Measurements from ENCODE around the gene C1orf174.

Gene C1orf174

DNA sequence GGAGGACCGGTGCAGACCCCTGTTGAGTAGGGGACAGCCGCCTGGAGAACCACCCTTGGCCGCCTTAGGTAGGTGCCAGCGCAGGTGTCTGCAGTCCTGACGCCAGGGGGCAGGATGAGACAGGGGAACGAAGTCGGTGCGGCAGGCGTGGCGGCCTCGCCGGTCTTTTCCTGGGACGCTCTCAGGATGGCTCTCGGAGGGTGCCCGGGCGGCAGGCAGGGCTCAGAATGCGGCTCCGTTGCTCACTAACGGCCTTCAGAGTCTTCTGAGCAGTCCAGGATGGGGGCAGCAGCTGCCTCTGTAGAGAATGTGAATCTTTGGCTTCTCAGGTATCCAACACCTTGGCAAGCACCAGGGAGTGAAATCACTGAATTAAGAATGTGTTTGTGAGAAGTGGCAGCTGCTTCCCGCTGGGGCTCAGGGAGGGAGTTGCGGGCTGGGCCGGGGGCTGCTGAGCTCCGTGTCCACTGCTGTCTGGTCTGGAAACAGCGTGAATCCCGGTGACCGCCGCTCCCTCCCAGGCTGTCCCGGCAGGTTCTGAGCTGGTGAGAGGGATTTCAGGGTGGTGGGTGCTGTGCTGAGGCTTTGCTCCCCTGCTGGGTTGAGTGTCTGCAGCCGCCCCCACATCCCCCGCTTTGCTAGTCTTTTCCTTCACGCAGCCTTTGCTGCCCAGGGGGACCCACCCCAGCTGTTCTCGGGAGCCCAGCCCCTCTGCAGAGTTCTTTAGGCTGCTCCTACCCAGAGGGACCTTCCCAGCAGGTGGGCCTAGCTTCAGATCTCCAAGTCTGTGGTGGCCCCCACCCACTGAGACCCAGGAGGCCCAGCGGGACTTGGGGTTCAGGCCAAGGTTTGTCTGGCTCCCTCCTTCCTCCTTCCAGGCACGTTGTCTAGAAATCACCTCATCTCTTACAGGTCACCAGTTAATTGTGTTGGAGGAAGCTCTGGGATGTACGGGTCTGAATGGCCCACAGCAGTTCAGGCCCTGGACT, 11.1 kb upstream of the C1orf174 start:
- DNase-seq (ENCODE audit: low read depth in 2 of 3, low spot score in 2 of 3) = peak; percentile 41 to 58 (median 51)

DNA sequence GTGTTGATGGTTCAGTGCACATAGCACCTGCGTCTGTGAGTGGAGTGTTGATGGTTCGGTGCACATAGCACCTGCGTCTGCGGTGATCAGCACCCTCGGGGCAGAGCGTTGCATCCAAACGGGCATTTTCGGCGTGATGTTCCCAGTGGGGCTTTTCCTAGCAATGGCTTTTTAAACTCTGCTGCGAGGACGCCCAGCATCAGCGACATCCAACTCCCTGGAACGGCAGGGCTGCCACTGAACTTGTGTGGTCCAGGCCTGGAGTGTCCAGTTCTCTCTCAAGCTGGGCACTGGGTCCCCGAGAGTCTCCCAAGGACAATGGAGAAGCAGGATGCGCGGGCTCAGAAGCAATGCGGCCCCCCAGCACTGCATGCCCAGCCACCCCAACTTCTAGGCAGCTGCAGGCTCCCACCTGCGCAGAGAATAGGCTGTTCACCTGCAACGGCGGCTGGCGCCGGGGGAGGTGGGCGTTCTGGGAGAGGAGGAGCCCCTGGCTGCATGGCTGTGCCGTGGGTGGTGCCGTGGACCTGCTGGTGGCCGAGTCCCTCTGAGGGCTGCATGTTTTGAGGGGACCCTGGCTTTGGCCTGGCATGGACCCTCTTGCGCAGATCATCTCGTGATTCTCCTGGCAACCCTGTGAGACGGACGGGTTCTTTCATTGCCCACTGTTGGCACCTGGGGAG, 10.1 kb upstream of the C1orf174 start:
- no peak for DNase-seq (ENCODE audit: low read depth in 2 of 3, low spot score in 2 of 3)

DNA sequence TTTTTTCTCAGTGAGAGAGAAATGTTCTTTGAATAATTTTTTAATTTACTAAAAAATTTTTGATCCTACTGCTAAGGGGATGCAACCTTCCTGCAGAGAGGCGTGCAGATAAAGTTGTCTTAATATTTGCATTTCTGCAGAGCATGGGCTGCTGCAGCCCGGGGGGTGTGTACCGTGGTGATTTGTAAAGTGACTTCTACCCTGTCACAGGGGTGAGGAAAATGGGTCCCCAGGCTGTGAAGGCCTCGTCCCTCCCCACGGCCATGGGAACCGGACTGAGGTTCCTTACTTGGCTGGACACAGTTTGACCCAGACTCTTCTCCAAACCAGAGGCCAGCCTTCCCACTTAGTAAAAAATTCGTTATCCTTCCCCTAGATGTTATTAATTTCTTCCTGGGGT, 9.5 kb upstream of the C1orf174 start:
- no peak for DNase-seq (ENCODE audit: low read depth in 2 of 3, low spot score in 2 of 3)

DNA sequence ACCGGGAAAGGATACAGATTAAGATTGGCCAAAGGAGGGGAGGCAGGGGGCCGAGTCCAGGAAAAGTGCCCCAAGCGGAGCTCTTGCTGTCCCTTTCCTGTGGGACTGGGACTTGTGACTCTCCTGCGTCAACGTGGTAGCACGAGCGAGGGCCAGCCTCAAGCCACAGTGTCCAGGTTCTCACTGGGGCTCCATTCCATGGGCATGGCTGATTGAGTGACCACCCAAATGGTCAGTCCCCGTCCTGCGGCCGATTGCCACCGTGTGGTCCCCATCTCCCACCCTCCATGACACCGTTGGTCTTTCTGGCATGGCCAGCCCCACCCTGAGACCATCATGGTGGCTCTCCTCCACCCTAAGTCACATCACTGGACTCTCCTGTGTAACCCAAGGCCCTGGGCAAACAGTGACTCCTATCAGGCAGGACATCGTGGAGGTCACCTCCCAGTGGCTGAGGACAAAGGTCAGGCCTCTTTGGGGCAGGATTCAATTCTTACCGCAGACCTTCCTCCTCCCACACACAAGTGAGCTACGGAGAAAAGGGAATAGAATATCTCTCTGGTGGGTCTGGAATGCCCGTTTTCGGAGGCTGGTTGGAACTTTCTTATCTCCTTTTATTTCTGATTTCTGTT, 8.9 kb upstream of the C1orf174 start:
- no peak for DNase-seq (ENCODE audit: low read depth in 2 of 3, low spot score in 2 of 3)

DNA sequence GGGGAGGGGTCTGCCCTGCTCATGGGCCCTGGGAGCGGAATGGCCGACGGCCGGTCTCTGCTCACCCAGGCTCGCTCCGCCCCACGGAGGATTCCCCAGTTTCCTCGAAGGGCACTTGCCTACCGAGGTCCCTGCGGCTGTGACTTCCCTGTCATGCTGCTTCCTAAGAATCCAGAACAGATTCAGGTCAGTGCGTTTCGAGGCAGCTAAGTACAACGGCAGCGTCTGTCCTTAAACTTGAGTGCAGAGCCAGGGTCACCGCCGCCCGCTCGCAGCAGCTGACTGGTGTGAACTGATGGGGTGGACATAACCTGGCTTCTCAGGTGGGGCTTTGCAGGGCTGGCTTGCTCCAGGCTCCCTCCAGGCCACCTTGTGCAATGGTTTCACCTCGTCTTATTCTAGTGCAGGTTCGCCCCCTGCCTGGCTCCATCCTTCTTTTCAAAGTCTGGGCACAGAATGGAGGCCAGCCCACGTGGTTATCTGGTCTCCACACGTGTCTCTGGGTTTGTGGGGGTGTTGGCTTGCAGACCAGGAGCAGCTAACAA, 7.6 kb upstream of the C1orf174 start:
- DNase-seq (ENCODE audit: low read depth in 2 of 3, low spot score in 2 of 3) = no peak

DNA sequence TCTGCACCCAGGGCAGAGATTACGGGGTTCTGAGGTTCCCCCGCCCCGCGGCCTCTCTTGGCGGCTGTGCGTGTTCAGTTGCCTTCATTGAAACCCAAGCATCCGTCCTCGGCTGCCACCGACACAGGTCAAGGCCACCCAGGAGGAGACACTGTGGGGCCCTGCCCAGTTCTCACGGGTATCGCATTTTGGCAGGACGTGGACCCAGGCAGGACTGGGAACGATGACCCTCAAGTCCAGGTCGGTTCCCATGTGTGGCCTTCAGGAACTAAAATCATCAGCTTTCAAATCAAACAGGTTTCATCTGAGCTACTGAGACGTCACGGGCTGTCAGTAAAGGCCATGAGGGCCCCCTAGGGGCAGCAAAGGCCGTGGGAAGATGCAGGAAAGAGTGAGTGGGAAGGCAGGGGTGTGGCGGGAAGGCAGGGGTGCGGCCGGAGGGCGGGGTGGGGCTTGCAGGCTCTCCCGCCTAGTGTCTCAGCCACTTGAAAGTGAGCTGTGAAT, 7.0 kb upstream of the C1orf174 start:
- DNase-seq (ENCODE audit: low read depth in 2 of 3, low spot score in 2 of 3) = no peak

GRCh38 chr1:3906672-3907020, 6.6 kb upstream of the C1orf174 start:
- no peak for DNase-seq (ENCODE audit: low read depth in 2 of 3, low spot score in 2 of 3)

DNA sequence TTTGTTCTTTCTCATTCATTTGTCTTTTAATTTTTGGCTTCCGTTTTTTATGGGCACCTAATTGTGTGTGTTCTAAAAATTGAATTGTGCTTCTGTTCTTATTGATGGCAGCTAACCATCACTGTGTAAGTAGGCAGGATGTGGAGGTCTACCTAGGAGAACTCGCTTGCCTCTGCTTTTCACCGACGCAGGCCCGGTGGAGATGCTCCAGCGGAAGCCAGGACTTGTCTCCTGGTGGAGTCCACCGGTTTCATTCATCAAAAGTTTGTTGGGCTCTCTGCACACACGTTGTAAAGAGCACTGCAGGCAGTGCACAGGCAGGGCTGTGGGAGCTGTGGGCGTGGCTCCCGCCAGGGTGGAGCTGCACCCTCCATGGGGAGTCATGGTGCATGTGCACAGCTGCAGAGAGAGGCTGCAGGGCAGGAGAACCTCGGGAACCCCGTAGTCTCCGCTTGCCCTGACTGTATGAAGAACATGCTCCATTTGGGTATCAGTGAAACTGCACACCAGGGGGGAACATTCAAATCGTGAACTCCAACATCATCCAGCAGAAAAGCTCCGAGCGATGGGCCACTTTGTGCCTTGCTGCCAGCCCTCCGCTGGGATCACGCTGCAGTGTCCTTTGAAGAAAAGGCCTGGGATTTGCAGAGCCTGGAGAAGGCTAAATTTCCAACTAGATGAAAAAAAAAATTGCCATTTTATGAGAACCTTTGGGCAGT, 6.0 kb upstream of the C1orf174 start:
- no peak for DNase-seq (ENCODE audit: low read depth in 2 of 3, low spot score in 2 of 3)

GRCh38 chr1:3905266-3905952, 5.3 kb upstream of the C1orf174 start:
- DNase-seq (ENCODE audit: low read depth in 2 of 3, low spot score in 2 of 3) = no peak

DNA sequence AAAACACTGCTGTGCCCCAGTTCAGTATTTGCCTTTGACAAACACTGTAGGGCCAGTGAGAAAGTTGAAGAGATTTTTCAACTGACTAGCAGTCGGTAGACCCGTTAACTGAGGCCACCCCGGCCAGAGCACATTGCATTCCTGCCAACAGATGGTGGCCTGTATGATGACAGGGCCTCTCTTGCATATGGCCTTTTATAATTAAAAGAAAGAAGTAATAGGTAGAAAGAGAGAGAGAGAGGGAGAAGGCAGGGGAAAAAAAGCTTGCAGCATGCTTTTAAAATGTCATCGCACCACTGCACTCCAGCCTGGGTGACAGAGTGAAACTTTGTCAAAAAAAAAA, 4.7 kb upstream of the C1orf174 start:
- no peak for DNase-seq (ENCODE audit: low read depth in 2 of 3, low spot score in 2 of 3)

- no peak for DNase-seq (ENCODE audit: low read depth in 2 of 3, low spot score in 2 of 3)
Measured at GRCh38 chr1:3904006-3904842, 4.2 kb upstream of the C1orf174 start.

DNA sequence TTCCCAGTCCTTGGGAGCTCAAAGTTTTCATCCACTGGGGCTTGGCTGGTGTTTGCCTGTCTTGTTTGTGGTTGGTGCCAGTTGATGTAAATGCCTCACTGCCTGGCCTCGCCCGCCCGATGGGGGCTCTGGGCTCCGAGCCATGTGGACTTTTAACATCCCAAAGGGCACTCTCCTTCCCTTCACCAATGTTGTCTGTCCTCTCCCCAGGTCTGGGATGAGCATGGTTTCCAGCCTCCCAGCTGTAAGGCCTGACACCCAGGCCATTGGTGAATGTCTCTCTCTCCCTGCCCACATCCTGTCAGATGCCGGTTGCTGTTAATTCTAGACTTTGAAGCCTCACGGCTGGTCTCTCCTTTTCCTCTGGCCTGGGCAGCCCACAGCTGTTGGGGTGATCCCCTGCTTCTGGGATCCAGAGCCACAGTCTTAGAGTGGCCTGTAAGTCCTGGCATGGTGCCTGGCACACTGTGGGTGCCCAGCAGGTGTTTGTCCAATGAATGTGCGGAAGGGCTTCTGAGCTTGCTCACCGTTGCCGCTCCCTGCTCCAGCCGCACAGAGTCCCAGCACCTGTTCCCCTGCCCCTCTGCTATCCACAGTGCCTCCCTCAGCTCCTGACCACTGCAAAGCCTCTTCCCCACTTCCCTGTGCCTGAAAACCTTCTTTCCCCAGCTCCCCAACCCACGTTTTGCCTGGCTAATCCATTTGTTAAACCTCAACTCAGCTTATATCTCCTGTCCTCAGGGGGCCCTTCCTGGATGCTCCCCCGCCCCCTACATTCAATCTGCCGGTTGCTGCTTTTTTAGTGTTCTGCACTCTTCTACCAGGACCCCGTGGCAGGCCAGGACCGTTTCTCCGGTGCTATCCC, 3.3 kb upstream of the C1orf174 start:
- DNase-seq (ENCODE audit: low read depth in 2 of 3, low spot score in 2 of 3) = no peak

DNA sequence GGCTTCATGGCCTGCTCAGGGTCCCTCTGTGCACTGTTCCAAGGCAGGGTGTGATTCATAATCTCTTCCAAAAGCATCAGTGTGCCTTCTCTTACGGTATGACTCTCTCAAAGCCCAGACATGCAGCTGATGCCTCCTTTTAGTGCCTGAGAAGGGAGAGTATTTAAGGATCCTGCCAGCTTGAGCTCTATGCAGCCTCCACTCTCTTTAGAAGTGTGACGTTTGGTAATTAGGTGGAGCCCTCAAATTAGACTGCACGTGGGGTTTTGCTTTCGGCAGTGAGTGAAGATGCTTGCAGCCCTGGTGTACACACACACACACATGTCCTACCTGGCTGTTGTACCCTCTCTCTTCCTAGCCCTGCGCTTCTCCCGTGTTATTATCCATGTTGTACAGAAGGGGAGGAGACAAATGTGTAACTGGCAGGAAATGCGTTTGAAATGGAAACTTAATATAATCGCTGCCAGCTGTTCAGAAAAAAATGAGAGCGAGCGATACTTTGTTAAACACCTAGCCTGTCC, 2.6 kb upstream of the C1orf174 start:
- DNase-seq (ENCODE audit: low read depth in 2 of 3, low spot score in 2 of 3) = no peak

- no peak for DNase-seq (ENCODE audit: low read depth in 2 of 3, low spot score in 2 of 3)
Measured at GRCh38 chr1:3902111-3902511, 2.0 kb upstream of the C1orf174 start.

DNA sequence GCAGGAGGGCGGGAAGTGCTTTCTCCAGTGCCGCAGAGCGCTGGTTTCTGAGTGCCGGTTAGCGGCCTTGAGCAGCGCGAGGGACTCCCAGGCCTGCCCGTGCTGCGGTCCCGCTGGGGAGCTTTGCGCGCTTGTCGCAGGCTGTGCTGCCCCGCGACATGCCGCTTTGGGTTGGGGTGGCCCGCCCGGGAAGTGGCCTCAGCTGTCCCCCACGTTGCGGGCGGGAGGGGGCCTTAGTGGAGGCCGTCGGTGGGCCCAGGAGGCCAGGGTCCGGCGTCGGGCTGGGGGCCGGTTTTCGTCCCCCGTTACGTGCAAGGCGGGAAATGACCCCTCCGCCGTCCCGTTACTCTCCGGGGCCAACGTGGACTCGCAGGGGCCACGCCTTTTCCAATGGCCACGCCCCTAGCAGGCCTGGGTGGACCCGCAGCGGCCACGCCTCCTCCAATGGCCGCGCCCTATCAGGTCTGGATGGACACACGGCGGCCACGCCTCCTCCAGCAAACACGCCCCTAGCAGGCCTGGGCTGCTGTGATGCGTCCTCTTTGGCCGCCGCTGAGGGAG, 977 bp upstream of the C1orf174 start:
- DNase-seq (ENCODE audit: low read depth in 2 of 3, low spot score in 2 of 3) = peak; percentile 71 to 87 (median 78)

DNA sequence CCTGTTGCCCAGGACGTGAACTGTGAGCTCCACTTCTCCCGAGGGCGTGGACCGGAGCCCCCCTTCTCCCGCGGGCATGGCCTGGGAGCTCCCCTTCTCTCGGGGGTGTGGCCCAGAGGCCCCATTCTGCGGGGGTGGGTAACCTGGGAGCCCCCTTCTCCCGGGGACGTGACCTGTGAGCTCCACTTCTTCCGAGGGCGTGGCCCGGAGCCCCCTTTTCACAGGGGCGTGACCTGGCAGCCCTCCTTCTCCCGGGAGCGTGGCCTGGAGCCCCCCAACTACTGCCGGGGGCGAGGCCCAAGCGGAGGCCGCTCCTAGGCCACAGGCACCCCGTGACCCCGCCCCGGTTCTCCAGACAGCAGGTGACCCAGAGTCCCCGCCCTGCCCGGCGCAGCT, 320 bp downstream of the C1orf174 start:
- peak in 1 of 3 experiments; percentile 32 for DNase-seq (ENCODE audit: low read depth in 2 of 3, low spot score in 2 of 3)

GRCh38 chr1:3898994-3899753, 898 bp downstream of the C1orf174 start:
- no peak for DNase-seq (ENCODE audit: low read depth in 2 of 3, low spot score in 2 of 3)

GRCh38 chr1:3898475-3898735, 1.7 kb downstream of the C1orf174 start:
- DNase-seq (ENCODE audit: low read depth in 2 of 3, low spot score in 2 of 3) = no peak
